HepG2 (cell line): ENCODE results near the gene ANKRD49. TPM values are rescaled to one million over a fixed set of nuclear protein-coding genes. Genes with fewer than 3 reads are reported as not detected.

Source experiments
- CBFB ChIP-seq: sonication (generic); formaldehyde crosslinking; IDR thresholded peaks from 2 replicates; pipeline ENCODE4 v1.4.0; 2020; ENCODE audit warnings: missing genetic modification reagents
- CREB1 ChIP-seq, 2 experiments: fragments of 450-650 bp in 1 of 2; IDR thresholded peaks; 2 replicates each; pipeline ENCODE4 v1.6.1; 2016 to 2017; ENCODE audit warnings: control low read depth in 1 of 2, mild to moderate bottlenecking in 1 of 2, missing compliant biosample characterization in 1 of 2, missing genetic modification characterization in 1 of 2
- GABPB1 ChIP-seq: IDR thresholded peaks from 2 replicates; pipeline ENCODE4 v1.6.1; 2016; ENCODE audit warnings: mild to moderate bottlenecking, missing genetic modification reagents, moderate library complexity, missing compliant biosample characterization
- HOXA5 ChIP-seq: sonication (generic); formaldehyde crosslinking; IDR thresholded peaks from 2 replicates; pipeline ENCODE4 v1.4.0; 2020; ENCODE audit warnings: missing genetic modification reagents
- JUND ChIP-seq: sonication (generic); formaldehyde crosslinking; IDR thresholded peaks from 2 replicates; pipeline ENCODE4 v1.8.0; 2022; ENCODE audit warnings: mild to moderate bottlenecking, missing genetic modification reagents
- PHF5A ChIP-seq: IDR thresholded peaks from one replicate; pipeline ENCODE4 v1.6.1; 2018; ENCODE audit warnings: low read depth, missing genetic modification reagents; ENCODE audit not compliant: unreplicated experiment
- SALL1 ChIP-seq: sonication (generic); formaldehyde crosslinking; IDR thresholded peaks from 2 replicates; pipeline ENCODE4 v1.8.0; 2022; ENCODE audit warnings: mild to moderate bottlenecking, missing genetic modification reagents
- ZBTB21 ChIP-seq: sonication (generic); formaldehyde crosslinking; IDR thresholded peaks from 2 replicates; pipeline ENCODE4 v1.4.0; 2020; ENCODE audit warnings: missing genetic modification reagents
- ZMYM3 ChIP-seq: sonication (generic); formaldehyde crosslinking; IDR thresholded peaks from 2 replicates; pipeline ENCODE4 v1.5.1; 2020; ENCODE audit warnings: mild to moderate bottlenecking, missing genetic modification reagents
- ZNF20 ChIP-seq: sonication (generic); formaldehyde crosslinking; IDR thresholded peaks from 2 replicates; pipeline ENCODE4 v1.4.0; 2020; ENCODE audit warnings: mild to moderate bottlenecking, moderate library complexity, missing genetic modification reagents
- ZNF431 ChIP-seq: sonication (generic); formaldehyde crosslinking; IDR thresholded peaks from 2 replicates; pipeline ENCODE4 v1.9.0; 2022; ENCODE audit warnings: missing genetic modification reagents, low read depth, mild to moderate bottlenecking, borderline replicate concordance
- ZNF598 ChIP-seq: sonication (generic); formaldehyde crosslinking; IDR thresholded peaks from 2 replicates; pipeline ENCODE4 v1.5.1; 2020; ENCODE audit warnings: mild to moderate bottlenecking, missing genetic modification reagents, borderline replicate concordance
- ZNF629 ChIP-seq: sonication (generic); formaldehyde crosslinking; conservative IDR thresholded peaks from 2 replicates; pipeline ENCODE4 v1.5.0; 2020; ENCODE audit warnings: missing genetic modification reagents
- ZNF644 ChIP-seq: IDR thresholded peaks from 2 replicates; pipeline ENCODE4 v1.6.1; 2016; ENCODE audit warnings: low read depth
- ZSCAN20 ChIP-seq: sonication (generic); formaldehyde crosslinking; IDR thresholded peaks from 2 replicates; pipeline ENCODE4 v1.4.0; 2020; ENCODE audit warnings: missing genetic modification reagents, mild to moderate bottlenecking, borderline replicate concordance
- ZSCAN21 ChIP-seq: sonication (generic); formaldehyde crosslinking; IDR thresholded peaks from 2 replicates; pipeline ENCODE4 v1.8.0; 2022; ENCODE audit warnings: mild to moderate bottlenecking, missing genetic modification reagents, moderate library complexity, borderline replicate concordance
- polyA plus RNA-seq, 8 experiments: library from polyadenylated mRNA; depleted of rRNA in 3 of 8; stranded (reverse) in 7 of 8; unstranded in 1 of 8; fragments of >200 nt; fragmentation: Illumina TruSeq in 4 of 8; extraction: Trizol in 4 of 8; gene quantifications; 2 replicates each; pipeline versions ENCODE4 v1.2.1 to v1.2.3, GENCODE V29; 2011 to 2016; ENCODE audit warnings: low read depth in 4 of 8, missing spikeins in 1 of 8, mixed read lengths in 1 of 8; ENCODE audit not compliant: insufficient read depth in 1 of 8
- total RNA-seq, 5 experiments: library from RNA; depleted of rRNA; stranded (reverse); fragments of >200 nt; fragmentation: Illumina TruSeq; extraction: Trizol; gene quantifications; 2 replicates each; pipeline ENCODE4 v1.2.3, GENCODE V29; 2016; ENCODE audit warnings: low read depth in 1 of 5
- TF ChIP-seq, protein P1 (sequence below): sonication (generic); formaldehyde crosslinking; IDR thresholded peaks from 2 replicates; pipeline ENCODE4 v1.4.0; 2020; ENCODE audit warnings: mild to moderate bottlenecking, missing genetic modification reagents
- TF ChIP-seq, protein P2 (sequence below): sonication (generic); formaldehyde crosslinking; IDR thresholded peaks from 2 replicates; pipeline ENCODE4 v1.4.0; 2020; ENCODE audit warnings: missing genetic modification reagents
- TF ChIP-seq, protein P3 (sequence below): IDR thresholded peaks from 2 replicates; pipeline ENCODE4 v1.6.1; 2016; ENCODE audit warnings: low read depth
- TF ChIP-seq, protein P4 (sequence below): sonication (generic); formaldehyde crosslinking; IDR thresholded peaks from 2 replicates; pipeline ENCODE4 v1.4.0; 2020; ENCODE audit warnings: missing genetic modification reagents, mild to moderate bottlenecking, borderline replicate concordance
- TF ChIP-seq, protein P5 (sequence below): IDR thresholded peaks from 2 replicates; pipeline ENCODE4 v1.6.1; 2016; ENCODE audit warnings: mild to moderate bottlenecking, missing biosample characterization, missing genetic modification reagents

Gene ANKRD49
- total and polyA plus RNA-seq, 2 of the 13 experiments (the other 11 are each of a cell fraction or from before 2014, with no cell fraction given) = 14.2 to 14.3 TPM

DNA sequence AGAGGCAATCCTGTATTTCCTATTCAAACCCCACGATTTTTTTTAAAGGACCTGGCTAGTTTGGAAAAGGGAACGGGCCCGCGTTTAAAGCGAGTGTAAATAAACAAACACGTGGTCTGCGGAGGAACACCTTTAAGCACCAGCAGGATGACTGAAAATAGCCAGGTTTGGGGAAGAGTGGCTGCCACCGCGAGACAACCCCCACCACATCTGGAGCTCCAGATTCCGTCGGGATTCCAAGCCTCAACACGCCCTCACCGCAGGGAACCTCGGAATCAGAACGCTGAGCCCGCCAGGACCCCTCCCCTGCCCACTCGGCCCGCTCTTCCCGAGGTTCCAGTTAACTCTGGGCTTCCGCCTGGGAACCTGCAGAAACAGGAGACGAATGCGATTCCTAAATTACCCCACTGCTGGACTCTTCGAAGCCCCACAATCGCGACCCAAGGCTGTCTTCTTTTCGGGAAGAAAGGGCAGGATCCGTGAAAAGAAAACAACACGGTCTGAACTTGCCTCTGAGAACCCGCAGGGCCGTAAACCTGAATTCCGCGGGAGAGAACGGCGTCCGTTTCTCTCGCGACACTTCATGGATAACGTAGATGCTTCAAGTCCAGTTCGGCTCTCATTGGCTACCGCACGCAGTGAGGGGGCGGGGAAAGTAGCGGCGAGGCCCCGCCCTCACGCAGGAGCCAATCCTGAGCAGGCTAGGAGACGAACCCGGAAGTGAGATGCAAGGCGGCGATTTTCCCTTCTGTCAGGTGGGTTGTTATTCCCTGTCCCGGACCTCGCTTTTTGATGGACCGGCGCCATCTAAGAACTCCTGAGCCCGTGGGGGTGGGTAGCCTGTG lies at the start of gene ANKRD49, which contains the start of gene MRE11 (continued):
- TF ChIP-seq ZMYM3 = peak; percentile 48; the same call in 1 of the 2 replicates
- no peak for TF ChIP-seq ZNF644
- TF ChIP-seq, protein P1, sequence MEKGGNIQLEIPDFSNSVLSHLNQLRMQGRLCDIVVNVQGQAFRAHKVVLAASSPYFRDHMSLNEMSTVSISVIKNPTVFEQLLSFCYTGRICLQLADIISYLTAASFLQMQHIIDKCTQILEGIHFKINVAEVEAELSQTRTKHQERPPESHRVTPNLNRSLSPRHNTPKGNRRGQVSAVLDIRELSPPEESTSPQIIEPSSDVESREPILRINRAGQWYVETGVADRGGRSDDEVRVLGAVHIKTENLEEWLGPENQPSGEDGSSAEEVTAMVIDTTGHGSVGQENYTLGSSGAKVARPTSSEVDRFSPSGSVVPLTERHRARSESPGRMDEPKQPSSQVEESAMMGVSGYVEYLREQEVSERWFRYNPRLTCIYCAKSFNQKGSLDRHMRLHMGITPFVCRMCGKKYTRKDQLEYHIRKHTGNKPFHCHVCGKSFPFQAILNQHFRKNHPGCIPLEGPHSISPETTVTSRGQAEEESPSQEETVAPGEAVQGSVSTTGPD (CRISPR knock-in tag) = no peak
- TF ChIP-seq ZSCAN21 (CRISPR knock-in tag) = no peak
- TF ChIP-seq ZNF598 (CRISPR knock-in tag) = peak; percentile 77; the same call in 1 of the 2 replicates
- TF ChIP-seq, protein P2, sequence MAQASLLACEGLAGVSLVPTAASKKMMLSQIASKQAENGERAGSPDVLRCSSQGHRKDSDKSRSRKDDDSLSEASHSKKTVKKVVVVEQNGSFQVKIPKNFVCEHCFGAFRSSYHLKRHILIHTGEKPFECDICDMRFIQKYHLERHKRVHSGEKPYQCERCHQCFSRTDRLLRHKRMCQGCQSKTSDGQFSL (CRISPR knock-in tag) = no peak
- TF ChIP-seq CBFB (CRISPR knock-in tag) = no peak
- no peak; the same call in 1 of the 2 replicates for TF ChIP-seq HOXA5 (CRISPR knock-in tag)
- no peak for TF ChIP-seq PHF5A (CRISPR knock-in tag)
- 0 out of 2 replicates have a peak, but pooled peaks have one; percentile 49 for TF ChIP-seq ZNF431
- TF ChIP-seq, protein P3, sequence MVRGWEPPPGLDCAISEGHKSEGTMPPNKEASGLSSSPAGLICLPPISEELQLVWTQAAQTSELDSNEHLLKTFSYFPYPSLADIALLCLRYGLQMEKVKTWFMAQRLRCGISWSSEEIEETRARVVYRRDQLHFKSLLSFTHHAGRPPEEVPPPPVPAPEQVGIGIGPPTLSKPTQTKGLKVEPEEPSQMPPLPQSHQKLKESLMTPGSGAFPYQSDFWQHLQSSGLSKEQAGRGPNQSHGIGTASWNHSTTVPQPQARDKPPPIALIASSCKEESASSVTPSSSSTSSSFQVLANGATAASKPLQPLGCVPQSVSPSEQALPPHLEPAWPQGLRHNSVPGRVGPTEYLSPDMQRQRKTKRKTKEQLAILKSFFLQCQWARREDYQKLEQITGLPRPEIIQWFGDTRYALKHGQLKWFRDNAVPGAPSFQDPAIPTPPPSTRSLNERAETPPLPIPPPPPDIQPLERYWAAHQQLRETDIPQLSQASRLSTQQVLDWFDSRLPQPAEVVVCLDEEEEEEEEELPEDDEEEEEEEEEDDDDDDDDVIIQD = peak; percentile 96; the same call in 1 of the 2 replicates
- TF ChIP-seq GABPB1 (CRISPR knock-in tag) = peak; percentile 83
- TF ChIP-seq CREB1 (IDR thresholded peaks at IDR 0.05) = peak; percentile 68
- peak; percentile 74 for TF ChIP-seq CREB1 (CRISPR knock-in tag; IDR thresholded peaks at IDR 0.05)
- TF ChIP-seq, protein P4, sequence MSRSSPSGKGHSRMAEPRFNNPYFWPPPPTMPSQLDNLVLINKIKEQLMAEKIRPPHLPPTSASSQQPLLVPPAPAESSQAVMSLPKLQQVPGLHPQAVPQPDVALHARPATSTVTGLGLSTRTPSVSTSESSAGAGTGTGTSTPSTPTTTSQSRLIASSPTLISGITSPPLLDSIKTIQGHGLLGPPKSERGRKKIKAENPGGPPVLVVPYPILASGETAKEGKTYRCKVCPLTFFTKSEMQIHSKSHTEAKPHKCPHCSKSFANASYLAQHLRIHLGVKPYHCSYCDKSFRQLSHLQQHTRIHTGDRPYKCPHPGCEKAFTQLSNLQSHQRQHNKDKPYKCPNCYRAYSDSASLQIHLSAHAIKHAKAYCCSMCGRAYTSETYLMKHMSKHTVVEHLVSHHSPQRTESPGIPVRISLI (CRISPR knock-in tag) = peak; percentile 7; the same call in 1 of the 2 replicates
- TF ChIP-seq JUND (CRISPR knock-in tag) = no peak
- TF ChIP-seq ZBTB21 (CRISPR knock-in tag) = no peak
- peak; percentile 89 for TF ChIP-seq ZNF629 (CRISPR knock-in tag)
- TF ChIP-seq, protein P5, sequence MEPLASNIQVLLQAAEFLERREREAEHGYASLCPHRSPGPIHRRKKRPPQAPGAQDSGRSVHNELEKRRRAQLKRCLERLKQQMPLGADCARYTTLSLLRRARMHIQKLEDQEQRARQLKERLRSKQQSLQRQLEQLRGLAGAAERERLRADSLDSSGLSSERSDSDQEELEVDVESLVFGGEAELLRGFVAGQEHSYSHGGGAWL (CRISPR knock-in tag) = peak; percentile 40; the same call in 1 of the 2 replicates
- TF ChIP-seq SALL1 = peak; percentile 61; the same call in 1 of the 2 replicates
- no peak for TF ChIP-seq ZNF20 (CRISPR knock-in tag)
- 0 out of 2 replicates have a peak, but pooled peaks have one; percentile 13 for TF ChIP-seq ZSCAN20 (CRISPR knock-in tag)
